PC-3 (cell line): ENCODE data around the gene C22orf23. TPM values are rescaled to one million over a fixed set of nuclear protein-coding genes. Genes with fewer than 3 reads are reported as not detected.
A peak's percentile ranks its signal among the peaks of the same experiment; 100 is the strongest.

Source experiments
- ATAC-seq: fragments of 200-7000 bp; cut with Tn5 transposase; 2 replicates; pipeline ENCODE4 v1.9.1; 2020; ENCODE audit warnings: mild to moderate bottlenecking, moderate library complexity
- BruUV-seq: library from RNA; stranded (reverse); fragments of 400-500 nt; replicated peaks from 2 replicates; lab custom pipeline; 2021; lab: Mats Ljungman, UMichigan
- CTCF ChIA-PET: fragments of 300-600 bp; sonication (Branson Sonifier 250); formaldehyde crosslinking; loops from one replicate; lab custom pipeline; 2022; ENCODE audit warnings: antibody characterized with exemption; lab: Charles Lee
- POLR2A ChIA-PET: fragments of 300-600 bp; sonication (Branson Sonifier 250); formaldehyde crosslinking; loops from one replicate; lab custom pipeline; 2022; ENCODE audit warnings: antibody characterized with exemption; ENCODE audit not compliant: unreplicated experiment; lab: Charles Lee
- DNase-seq: peaks from one replicate; pipeline ENCODE4 v3.0.0-alpha.2; 2015
- H2AFZ ChIP-seq: fragments of 300-600 bp; sonication (generic); 2 replicates; pipeline ENCODE4 v1.6.0; 2016; ENCODE audit warnings: antibody characterized with exemption, low read length
- H3F3A ChIP-seq: fragments of 300-600 bp; sonication (generic); one replicate; pipeline ENCODE4 v1.6.0; 2017; ENCODE audit warnings: antibody characterized with exemption, low read length, control low read depth, mild to moderate bottlenecking; ENCODE audit not compliant: unreplicated experiment
- H3K27ac ChIP-seq: fragments of 300-600 bp; sonication (generic); 2 replicates; pipeline ENCODE4 v1.5.1; 2016; ENCODE audit warnings: mild to moderate bottlenecking, low read length
- H3K27me3 ChIP-seq: fragments of 300-600 bp; sonication (generic); 2 replicates; pipeline ENCODE4 v1.6.1; 2016; ENCODE audit warnings: low read length, mixed read lengths
- H3K36me3 ChIP-seq: fragments of 300-600 bp; sonication (generic); 2 replicates; pipeline ENCODE4 v1.6.1; 2016; ENCODE audit warnings: low read depth, mixed run types, low read length, mixed read lengths
- H3K4me1 ChIP-seq: fragments of 300-600 bp; sonication (generic); 2 replicates; pipeline ENCODE4 v1.5.1; 2016; ENCODE audit warnings: low read length; ENCODE audit not compliant: insufficient read depth
- H3K4me2 ChIP-seq: fragments of 300-600 bp; sonication (generic); 2 replicates; pipeline ENCODE4 v1.6.0; 2016; ENCODE audit warnings: low read length
- H3K4me3 ChIP-seq: fragments of 300-600 bp; sonication (generic); 2 replicates; pipeline ENCODE4 v1.5.1; 2016; ENCODE audit warnings: mild to moderate bottlenecking, low read length, mixed read lengths
- H3K79me2 ChIP-seq: fragments of 300-600 bp; sonication (generic); 2 replicates; pipeline ENCODE4 v1.6.1; 2017; ENCODE audit warnings: low read length, mixed read lengths
- H3K9ac ChIP-seq: fragments of 300-600 bp; sonication (generic); 2 replicates; pipeline ENCODE4 v1.6.0; 2016; ENCODE audit warnings: mild to moderate bottlenecking, low read length
- H3K9me2 ChIP-seq: fragments of 300-600 bp; sonication (generic); replicated peaks from 2 replicates; pipeline ENCODE4 v1.6.1; 2016; ENCODE audit warnings: mixed run types, low read length, mixed read lengths
- H3K9me3 ChIP-seq: fragments of 300-600 bp; sonication (generic); 2 replicates; pipeline ENCODE4 v1.6.1; 2016; ENCODE audit warnings: low read length, mixed read lengths
- H4K20me1 ChIP-seq: fragments of 300-600 bp; sonication (generic); 2 replicates; pipeline ENCODE4 v1.6.1; 2016; ENCODE audit warnings: low read length, mixed read lengths
- CTCF ChIP-seq: fragments of 300-600 bp; sonication (generic); conservative IDR thresholded peaks from 2 replicates; pipeline ENCODE4 v1.5.1; 2017; ENCODE audit warnings: antibody characterized with exemption, low read depth, mild to moderate bottlenecking, low read length
- EZH2 ChIP-seq: fragments of 300-600 bp; sonication (generic); IDR thresholded peaks from one replicate; pipeline ENCODE4 v1.6.1; 2017; ENCODE audit warnings: antibody characterized with exemption, mild to moderate bottlenecking, low read length; ENCODE audit not compliant: unreplicated experiment
- EZH2phosphoT487 ChIP-seq: fragments of 300-600 bp; sonication (generic); IDR thresholded peaks from 2 replicates; pipeline ENCODE4 v1.6.1; 2018; ENCODE audit warnings: mild to moderate bottlenecking, antibody characterized with exemption, low read length, borderline replicate concordance
- intact Hi-C: fragments of 100-400 bp; cut with micrococcal nuclease; formaldehyde crosslinking; loops from 2 replicates; pipeline ENCODE4 v1.9.0; 2023
- total RNA-seq: library from RNA; depleted of rRNA; stranded (reverse); fragments of >200 nt; gene quantifications from 2 replicates; pipeline ENCODE4 v1.2.3, GENCODE V29; 2014

C22orf23 gene
- total RNA-seq, 1 experiment from 2014 or later: 0.69 TPM

GRCh38 chr22:37932821-37933578 is 20.4 kb downstream of the C22orf23 start:
- Histone ChIP-seq H3K79me2 (no peaks in the 10 kb centered on the region), H3K27me3 (no peaks in the 10 kb centered on the region), H3K9me3 (no peaks in the 10 kb centered on the region), H3F3A (no peaks in the 10 kb centered on the region), H3K9ac (no peak overlapping the region), H3K27ac (peak overlapping the region; percentile 37), H3K9me2 (no peaks in the 10 kb centered on the region), H4K20me1 (no peaks in the 10 kb centered on the region), H3K4me3 (no peak overlapping the region), H3K4me2 (no peak overlapping the region), H2AFZ (no peak overlapping the region), H3K4me1 (peaks cover 10% of the 10 kb centered on the region), H3K36me3 (no peaks in the 10 kb centered on the region; the same call in 1 of the 2 replicates)
- no peak for DNase-seq
- ChIA-PET CTCF (no interaction called here), POLR2A (no interaction called here)
- TF ChIP-seq EZH2 (no peak), CTCF (no peak), EZH2phosphoT487 (no peak)
- no peak for ATAC-seq
- intact Hi-C loops: loop anchor here (5.0 kb wide), 1 partner anchor 46 kb away; no protein-coding TSS in a partner anchor
- no TSS peak for BruUV-seq

GRCh38 chr22:37932401-37932800 is 21.0 kb downstream of the C22orf23 start:
- Histone ChIP-seq H3K9ac (no peak overlapping the region), H3K4me2 (no peak overlapping the region), H3K9me3 (no peaks in the 10 kb centered on the region), H3K27ac (no peak overlapping the region), H3K4me1 (peaks cover 10% of the 10 kb centered on the region), H3K79me2 (no peaks in the 10 kb centered on the region), H3K9me2 (no peaks in the 10 kb centered on the region), H3K4me3 (no peak overlapping the region), H3F3A (no peaks in the 10 kb centered on the region), H3K36me3 (no peaks in the 10 kb centered on the region; the same call in 1 of the 2 replicates), H3K27me3 (no peaks in the 10 kb centered on the region), H4K20me1 (no peaks in the 10 kb centered on the region), H2AFZ (no peak overlapping the region)
- POLR2A ChIA-PET: no interaction called here
- BruUV-seq: no TSS peak
- ATAC-seq (no peak), DNase-seq (no peak)
- TF ChIP-seq CTCF: no peak
- no peak for TF ChIP-seq EZH2phosphoT487
- no peak for TF ChIP-seq EZH2
- CTCF ChIA-PET: no interaction called here
- intact Hi-C loops: loop anchor here (5.0 kb wide), 1 partner anchor 45 kb away; no protein-coding TSS in a partner anchor

DNA sequence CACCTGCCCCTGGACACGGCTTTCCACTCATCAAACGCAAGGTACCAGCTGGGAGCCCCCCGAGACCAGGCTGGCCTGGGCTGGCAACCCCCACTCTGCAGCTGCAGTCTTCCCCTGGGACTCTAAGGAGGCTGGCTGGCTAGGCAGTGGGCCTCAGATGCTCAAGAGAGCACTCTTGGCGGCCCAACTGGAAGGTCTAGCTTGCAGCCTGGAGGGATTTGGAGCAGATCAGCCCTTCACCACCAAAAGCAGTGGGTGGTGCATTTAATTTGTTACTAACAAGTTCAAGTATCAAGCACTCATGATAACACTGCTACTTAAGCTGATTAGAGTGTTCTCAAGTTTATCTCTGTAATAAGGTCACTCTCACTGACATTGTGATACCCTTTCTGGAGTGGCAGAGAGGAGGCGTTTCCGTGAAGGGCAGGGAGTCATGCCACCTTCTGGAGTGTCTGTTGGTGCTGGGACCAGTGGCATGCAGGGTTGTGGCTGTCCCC is 21.5 kb downstream of the C22orf23 start:
- ATAC-seq (no peak), DNase-seq (no peak)
- Histone ChIP-seq H3K9me2 (no peaks in the 10 kb centered on the region), H3K79me2 (no peaks in the 10 kb centered on the region), H3K4me2 (no peak overlapping the region), H3K4me3 (no peak overlapping the region), H3F3A (no peaks in the 10 kb centered on the region), H3K27ac (no peak overlapping the region), H3K27me3 (no peaks in the 10 kb centered on the region), H3K4me1 (peaks cover 10% of the 10 kb centered on the region), H3K9ac (no peak overlapping the region), H2AFZ (no peak overlapping the region), H3K36me3 (no peaks in the 10 kb centered on the region; the same call in 1 of the 2 replicates), H3K9me3 (no peaks in the 10 kb centered on the region), H4K20me1 (no peaks in the 10 kb centered on the region)
- POLR2A ChIA-PET: no interaction called here
- BruUV-seq: no TSS peak
- intact Hi-C loops: loop anchor here (5.0 kb wide), 1 partner anchor 45 kb away; no protein-coding TSS in a partner anchor
- CTCF ChIA-PET: interaction anchor here (1.0 kb wide), 1 partner anchor 22 kb away, joined by 4 read pairs; the partner anchor contains the start of genes C22orf23 and POLR2F
- TF ChIP-seq EZH2phosphoT487 (no peak), EZH2 (no peak), CTCF (no peak)
